HG03060 (cell line): ENCODE measurements around the gene PLA2G3.
"Not testable (repeated sequence)": the region's sequence is repeated elsewhere in the genome, so short reads cannot be mapped to it uniquely, and the experiment has no call there.

Experiments
- ATAC-seq: cut with Tn5 transposase; IDR thresholded peaks from one replicate; pipeline ENCODE4 v1.9.1; 2021; ENCODE audit warnings: low read depth, moderate number of reproducible peaks; ENCODE audit not compliant: unreplicated experiment

Gene PLA2G3

GRCh38 chr22:31103111-31103510 is 37.2 kb downstream of the PLA2G3 start:
- no peak for ATAC-seq

GRCh38 chr22:31102441-31103081 is 37.7 kb downstream of the PLA2G3 start:
- ATAC-seq: no peak

- no peak for ATAC-seq
These were observed 39.4 kb downstream of the PLA2G3 start for GRCh38 chr22:31100762-31101525.

- no peak for ATAC-seq
These were observed 40.2 kb downstream of the PLA2G3 start for GRCh38 chr22:31099841-31100761.

GRCh38 chr22:31099386-31099785 is 40.9 kb downstream of the PLA2G3 start:
- no peak for ATAC-seq

- no peak for ATAC-seq
These were observed 41.6 kb downstream of the PLA2G3 start for GRCh38 chr22:31098632-31099110.

GRCh38 chr22:31097941-31098631 is 42.2 kb downstream of the PLA2G3 start:
- no peak for ATAC-seq

GRCh38 chr22:31097539-31097938 is 42.8 kb downstream of the PLA2G3 start:
- not testable (repeated sequence) for ATAC-seq

- no peak for ATAC-seq
These were observed 43.5 kb downstream of the PLA2G3 start for GRCh38 chr22:31096657-31097279.

- no peak for ATAC-seq
These were observed 44.6 kb downstream of the PLA2G3 start for GRCh38 chr22:31095637-31096249.

GRCh38 chr22:31094741-31095140 is 45.6 kb downstream of the PLA2G3 start:
- no peak for ATAC-seq

GRCh38 chr22:31094021-31094551 is 46.2 kb downstream of the PLA2G3 start:
- no peak for ATAC-seq

GRCh38 chr22:31093086-31093850 is 47.0 kb downstream of the PLA2G3 start:
- ATAC-seq: no peak

- ATAC-seq: no peak
These were observed 48.1 kb downstream of the PLA2G3 start for GRCh38 chr22:31092161-31092560.

- ATAC-seq: no peak
These were observed 49.0 kb downstream of the PLA2G3 start for GRCh38 chr22:31091106-31091975.

GRCh38 chr22:31090217-31091085 is 49.9 kb downstream of the PLA2G3 start:
- ATAC-seq: no peak
